Cardiac fibroblast (primary cell): ENCODE measurements around the gene AHCYL2.
"Not testable (repeated sequence)": the region's sequence is repeated elsewhere in the genome, so short reads cannot be mapped to it uniquely, and the experiment has no call there.

Experiments
- DNase-seq, 2 donors: peaks; one replicate each; pipeline versions ENCODE4 v3.0.0 to v3.0.0-alpha.2; 2010; ENCODE audit warnings: low read depth in 2 of 2
- H3K4me3 ChIP-seq, 2 donors: replicated peaks in 1 of 2; 1 replicate in 1 of 2; 2 replicates in 1 of 2; pipeline ENCODE4 v1.5.1; 2011; ENCODE audit warnings: low read depth in 2 of 2, low read length in 2 of 2, mild to moderate bottlenecking in 2 of 2, moderate library complexity in 1 of 2
- CTCF ChIP-seq: IDR thresholded peaks from one replicate; pipeline ENCODE4 v1.5.1; 2011; ENCODE audit warnings: low read depth, mild to moderate bottlenecking, low read length, inconsistent platforms

Gene AHCYL2

GRCh38 chr7:129359638-129360037, 134.8 kb downstream of the AHCYL2 start:
- no peak for TF ChIP-seq CTCF
- H3K4me3 ChIP-seq = no peak overlapping the region
- DNase-seq = no peak

- H3K4me3 ChIP-seq = no peak overlapping the region
- TF ChIP-seq CTCF = no peak
- DNase-seq = no peak
These were observed 136.9 kb downstream of the AHCYL2 start for GRCh38 chr7:129361771-129362170.

- DNase-seq = no peak
- TF ChIP-seq CTCF = no peak
- H3K4me3 ChIP-seq = no peak overlapping the region
These were observed 137.7 kb downstream of the AHCYL2 start for GRCh38 chr7:129362496-129362895.

- no peak for TF ChIP-seq CTCF
- H3K4me3 ChIP-seq = no peak overlapping the region
- DNase-seq = no peak
These were observed 142.5 kb downstream of the AHCYL2 start for GRCh38 chr7:129367349-129367699.

GRCh38 chr7:129367700-129368388, 143.0 kb downstream of the AHCYL2 start:
- H3K4me3 ChIP-seq = no peak overlapping the region
- TF ChIP-seq CTCF = peak; percentile 89
- DNase-seq = peak; percentile 81 to 82

- DNase-seq = no peak
- TF ChIP-seq CTCF = no peak
- no peak overlapping the region for H3K4me3 ChIP-seq
These were observed 143.7 kb downstream of the AHCYL2 start for GRCh38 chr7:129368389-129368986.

GRCh38 chr7:129369447-129369846, 144.6 kb downstream of the AHCYL2 start:
- not testable (repeated sequence) for DNase-seq

More at GRCh38 chr7:129369447-129369846, 144.6 kb downstream of the AHCYL2 start:
- H3K4me3 ChIP-seq = not testable (repeated sequence)
